SU-DHL-6 (cell line): Measurements from ENCODE around the gene GPR135.

Experiments
- H2AFZ ChIP-seq: fragments of 200-600 bp; sonication (generic); 2 replicates; pipeline ENCODE4 v1.6.1; 2014; ENCODE audit warnings: low read depth, mild to moderate bottlenecking, moderate library complexity, mixed read lengths, antibody characterized with exemption, low read length; ENCODE audit not compliant: severe bottlenecking
- H3F3A ChIP-seq: fragments of 200-600 bp; shearing (Covaris generic); 2 replicates; pipeline ENCODE4 v1.6.0; 2016; ENCODE audit warnings: antibody characterized with exemption, mild to moderate bottlenecking; ENCODE audit not compliant: insufficient read depth
- H3K27ac ChIP-seq: fragments of 200-600 bp; sonication (generic); 2 replicates; pipeline ENCODE4 v1.5.1; 2016; ENCODE audit warnings: low read depth, mild to moderate bottlenecking, low read length, moderate library complexity, mixed read lengths
- H3K27me3 ChIP-seq: fragments of 200-600 bp; sonication (generic), shearing (Covaris generic); 2 replicates; pipeline ENCODE4 v1.6.0; 2014; ENCODE audit warnings: mild to moderate bottlenecking, low read length
- H3K36me3 ChIP-seq: fragments of 200-600 bp; sonication (generic); 2 replicates; pipeline ENCODE4 v1.6.1; 2014; ENCODE audit warnings: mild to moderate bottlenecking, low read length, mixed read lengths
- H3K4me2 ChIP-seq: fragments of 300-600, 200-600 bp; shearing (Covaris generic), sonication (generic); 2 replicates; pipeline ENCODE4 v1.6.0; 2014; ENCODE audit warnings: low read length, low read depth, mild to moderate bottlenecking; ENCODE audit not compliant: poor library complexity, severe bottlenecking
- H3K4me3 ChIP-seq: fragments of 200-600 bp; sonication (generic); 2 replicates; pipeline ENCODE4 v1.5.1; 2014; ENCODE audit warnings: antibody characterized with exemption, low read length, mild to moderate bottlenecking, mixed read lengths; ENCODE audit not compliant: insufficient read depth, poor library complexity, severe bottlenecking
- H3K79me2 ChIP-seq: fragments of 200-600 bp; sonication (generic); 2 replicates; pipeline ENCODE4 v1.6.1; 2014; ENCODE audit warnings: mild to moderate bottlenecking, low read length, moderate library complexity; ENCODE audit not compliant: insufficient read depth
- H3K9ac ChIP-seq: fragments of 200-600 bp; sonication (generic); 2 replicates; pipeline ENCODE4 v1.7.0; 2014; ENCODE audit warnings: mild to moderate bottlenecking, low read length
- H3K9me2 ChIP-seq: fragments of 200-600 bp; sonication (generic); replicated peaks from 2 replicates; pipeline ENCODE4 v1.6.1; 2014; ENCODE audit warnings: low read length; ENCODE audit not compliant: insufficient read depth
- H3K9me3 ChIP-seq: fragments of 200-600 bp; sonication (generic); 2 replicates; pipeline ENCODE4 v1.6.1; 2014; ENCODE audit warnings: low read length, mixed read lengths; ENCODE audit not compliant: insufficient read depth
- H4K20me1 ChIP-seq: fragments of 200-600 bp; sonication (generic); 2 replicates; pipeline ENCODE4 v1.6.1; 2014; ENCODE audit warnings: low read depth, mild to moderate bottlenecking, antibody characterized with exemption, low read length, moderate library complexity, mixed read lengths
- EZH2phosphoT487 ChIP-seq: fragments of 200-600 bp; sonication (generic), shearing (Covaris generic); conservative IDR thresholded peaks from 2 replicates; pipeline ENCODE4 v1.6.1; 2018; ENCODE audit warnings: mild to moderate bottlenecking, antibody characterized with exemption, low read length, moderate library complexity, mixed read lengths
- TF ChIP-seq, protein P1 (sequence below): fragments of 200-600 bp; sonication (generic); IDR thresholded peaks from one replicate; pipeline ENCODE4 v1.5.1; 2017; ENCODE audit warnings: antibody characterized with exemption, mild to moderate bottlenecking, low read length, moderate library complexity; ENCODE audit not compliant: insufficient read depth, poor library complexity, severe bottlenecking

GPR135 gene

DNA sequence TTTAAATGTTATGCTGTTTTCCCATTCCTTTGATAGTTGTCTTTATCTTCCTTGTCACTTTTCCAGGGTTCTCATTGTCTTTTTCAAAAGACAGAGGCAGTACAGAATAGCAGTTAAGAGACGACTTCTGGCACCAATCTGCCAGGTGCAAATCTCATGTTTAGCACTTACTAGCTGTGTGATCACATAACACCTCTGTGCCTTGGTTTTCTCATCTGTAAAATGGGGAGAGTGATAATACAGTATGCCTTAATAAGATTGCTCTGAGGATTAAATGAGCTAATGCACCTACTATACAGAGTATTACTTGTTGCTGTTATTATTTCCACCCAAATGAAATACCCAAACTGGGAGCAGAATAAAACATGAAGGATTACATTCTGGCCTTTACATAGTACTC, 4.8 kb downstream of the GPR135 start:
- H3K27ac ChIP-seq: no peak overlapping the region
- no peaks in the 10 kb centered on the region for H3K9me3 ChIP-seq
- H3F3A ChIP-seq: peaks cover under 1% of the 10 kb centered on the region; the same call in 1 of the 2 replicates
- no peaks in the 10 kb centered on the region for H3K9me2 ChIP-seq
- no peak for TF ChIP-seq EZH2phosphoT487
- TF ChIP-seq, protein P1, sequence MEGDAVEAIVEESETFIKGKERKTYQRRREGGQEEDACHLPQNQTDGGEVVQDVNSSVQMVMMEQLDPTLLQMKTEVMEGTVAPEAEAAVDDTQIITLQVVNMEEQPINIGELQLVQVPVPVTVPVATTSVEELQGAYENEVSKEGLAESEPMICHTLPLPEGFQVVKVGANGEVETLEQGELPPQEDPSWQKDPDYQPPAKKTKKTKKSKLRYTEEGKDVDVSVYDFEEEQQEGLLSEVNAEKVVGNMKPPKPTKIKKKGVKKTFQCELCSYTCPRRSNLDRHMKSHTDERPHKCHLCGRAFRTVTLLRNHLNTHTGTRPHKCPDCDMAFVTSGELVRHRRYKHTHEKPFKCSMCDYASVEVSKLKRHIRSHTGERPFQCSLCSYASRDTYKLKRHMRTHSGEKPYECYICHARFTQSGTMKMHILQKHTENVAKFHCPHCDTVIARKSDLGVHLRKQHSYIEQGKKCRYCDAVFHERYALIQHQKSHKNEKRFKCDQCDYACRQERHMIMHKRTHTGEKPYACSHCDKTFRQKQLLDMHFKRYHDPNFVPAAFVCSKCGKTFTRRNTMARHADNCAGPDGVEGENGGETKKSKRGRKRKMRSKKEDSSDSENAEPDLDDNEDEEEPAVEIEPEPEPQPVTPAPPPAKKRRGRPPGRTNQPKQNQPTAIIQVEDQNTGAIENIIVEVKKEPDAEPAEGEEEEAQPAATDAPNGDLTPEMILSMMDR: no peak
- H3K36me3 ChIP-seq: peaks cover 5% of the 10 kb centered on the region; the same call in 1 of the 2 replicates
- no peak overlapping the region for H3K4me2 ChIP-seq
- H3K27me3 ChIP-seq: no peaks in the 10 kb centered on the region
- no peak overlapping the region for H2AFZ ChIP-seq
- no peaks in the 10 kb centered on the region for H3K79me2 ChIP-seq
- no peak overlapping the region for H3K4me3 ChIP-seq
- no peaks in the 10 kb centered on the region for H4K20me1 ChIP-seq
- no peak overlapping the region for H3K9ac ChIP-seq

DNA sequence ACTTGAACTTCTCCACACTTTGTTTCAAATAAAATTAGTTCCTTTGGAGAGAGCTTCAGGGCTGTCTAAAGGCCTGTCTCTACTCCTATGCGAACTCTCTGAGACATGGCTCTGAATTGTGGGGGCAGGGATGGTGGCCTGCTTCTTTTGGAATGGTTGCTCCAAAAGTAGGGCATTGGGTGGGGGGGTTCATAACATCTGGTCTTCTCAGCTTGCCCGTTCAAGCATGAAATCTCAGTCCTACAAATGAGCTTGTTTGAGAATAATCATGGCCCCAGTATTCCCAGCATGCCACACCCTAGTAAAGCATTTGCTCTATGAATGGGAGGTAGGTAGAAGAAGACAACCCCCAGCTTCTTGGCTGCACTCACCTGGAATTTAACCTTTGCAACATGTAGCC, 6.7 kb downstream of the GPR135 start:
- Histone ChIP-seq H3K9me3 (no peaks in the 10 kb centered on the region), H3K9me2 (no peaks in the 10 kb centered on the region), H3K4me3 (no peak overlapping the region), H3K27ac (no peak overlapping the region), H4K20me1 (no peaks in the 10 kb centered on the region), H2AFZ (no peak overlapping the region), H3K36me3 (peaks cover 5% of the 10 kb centered on the region; the same call in 1 of the 2 replicates), H3F3A (no peaks in the 10 kb centered on the region; the same call in 1 of the 2 replicates), H3K79me2 (no peaks in the 10 kb centered on the region), H3K4me2 (no peak overlapping the region), H3K9ac (no peak overlapping the region), H3K27me3 (no peaks in the 10 kb centered on the region)
- TF ChIP-seq EZH2phosphoT487: no peak
- TF ChIP-seq, protein P1: no peak

DNA sequence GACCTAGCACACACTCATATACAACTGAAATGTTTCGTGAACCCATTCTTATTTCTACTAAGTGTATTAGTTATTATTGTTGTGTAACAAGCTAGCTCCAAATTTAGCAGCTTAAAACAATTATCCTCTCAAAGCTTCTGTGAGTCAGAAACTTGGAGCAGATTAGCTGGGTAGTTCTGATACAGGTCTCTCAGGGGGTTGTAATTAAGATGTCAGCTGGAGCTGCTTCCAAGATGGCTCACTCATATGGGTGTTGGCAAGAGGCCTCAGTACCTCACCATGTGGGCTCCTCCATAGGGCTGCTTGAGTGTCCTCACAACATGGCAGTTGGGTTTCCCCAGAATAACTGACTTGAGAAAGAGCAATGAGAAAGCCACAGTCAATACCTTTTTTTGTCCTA, 9.8 kb downstream of the GPR135 start:
- H3K79me2 ChIP-seq: no peaks in the 10 kb centered on the region
- no peak overlapping the region for H2AFZ ChIP-seq
- H3K27me3 ChIP-seq: no peaks in the 10 kb centered on the region
- H4K20me1 ChIP-seq: no peaks in the 10 kb centered on the region
- H3K9me3 ChIP-seq: no peaks in the 10 kb centered on the region
- no peaks in the 10 kb centered on the region; the same call in 1 of the 2 replicates for H3F3A ChIP-seq
- no peaks in the 10 kb centered on the region for H3K9me2 ChIP-seq
- H3K4me3 ChIP-seq: no peak overlapping the region
- TF ChIP-seq, protein P1: no peak
- no peak for TF ChIP-seq EZH2phosphoT487
- H3K4me2 ChIP-seq: no peak overlapping the region
- H3K36me3 ChIP-seq: peaks cover 7% of the 10 kb centered on the region; the same call in 1 of the 2 replicates
- no peak overlapping the region for H3K9ac ChIP-seq
- H3K27ac ChIP-seq: no peak overlapping the region
